GM18868 (cell line): Measurements from ENCODE around the gene RAPGEF4.
A peak's percentile ranks its signal among the peaks of the same experiment; 100 is the strongest.
"Not testable (repeated sequence)": the region's sequence is repeated elsewhere in the genome, so short reads cannot be mapped to it uniquely, and the experiment has no call there.

Source experiments
- ATAC-seq: cut with Tn5 transposase; IDR thresholded peaks from one replicate; pipeline ENCODE4 v1.9.1; 2021; ENCODE audit warnings: mild to moderate bottlenecking, moderate library complexity; ENCODE audit not compliant: unreplicated experiment

RAPGEF4 gene

GRCh38 chr2:173087214-173087581, 351.6 kb downstream of the RAPGEF4 start:
- no peak for ATAC-seq

DNA sequence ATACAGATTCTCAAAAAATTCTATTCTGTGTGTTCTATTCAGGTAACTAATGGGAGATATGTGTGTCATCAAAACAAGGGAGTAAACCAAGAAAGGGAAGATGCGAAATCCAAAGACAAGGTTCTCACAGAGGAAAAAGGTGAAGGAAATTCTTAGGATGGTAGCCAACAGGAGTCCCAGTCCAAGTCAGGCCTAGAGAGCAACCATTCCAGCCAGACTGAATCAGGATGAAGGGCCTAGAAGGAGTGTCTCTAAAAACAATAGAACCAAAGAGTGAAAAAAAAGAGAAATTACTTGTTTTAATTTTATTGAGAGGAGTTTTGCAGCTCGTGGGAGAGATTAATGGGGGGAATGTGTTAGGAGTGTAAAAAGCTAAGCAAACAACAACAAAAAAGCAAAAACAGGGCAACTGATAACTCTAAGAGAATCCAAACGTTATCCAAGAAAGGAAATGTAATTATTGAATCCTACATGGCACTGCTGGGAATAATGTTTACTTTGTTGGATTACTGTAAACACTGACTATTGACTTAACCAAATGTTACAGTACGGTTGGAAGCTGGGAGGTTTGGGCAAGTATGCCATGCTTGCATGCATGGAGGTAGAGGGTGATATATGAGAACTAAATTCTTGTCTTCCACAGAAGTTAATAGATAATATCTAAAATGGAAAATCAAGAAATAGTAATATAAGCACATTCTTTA, 352.3 kb downstream of the RAPGEF4 start:
- ATAC-seq, result no peak

- ATAC-seq, result no peak
These were observed 354.7 kb downstream of the RAPGEF4 start for GRCh38 chr2:173090276-173090877.

GRCh38 chr2:173090973-173091660, 355.5 kb downstream of the RAPGEF4 start:
- ATAC-seq, result no peak

GRCh38 chr2:173091910-173092309, 356.3 kb downstream of the RAPGEF4 start:
- no peak for ATAC-seq

DNA sequence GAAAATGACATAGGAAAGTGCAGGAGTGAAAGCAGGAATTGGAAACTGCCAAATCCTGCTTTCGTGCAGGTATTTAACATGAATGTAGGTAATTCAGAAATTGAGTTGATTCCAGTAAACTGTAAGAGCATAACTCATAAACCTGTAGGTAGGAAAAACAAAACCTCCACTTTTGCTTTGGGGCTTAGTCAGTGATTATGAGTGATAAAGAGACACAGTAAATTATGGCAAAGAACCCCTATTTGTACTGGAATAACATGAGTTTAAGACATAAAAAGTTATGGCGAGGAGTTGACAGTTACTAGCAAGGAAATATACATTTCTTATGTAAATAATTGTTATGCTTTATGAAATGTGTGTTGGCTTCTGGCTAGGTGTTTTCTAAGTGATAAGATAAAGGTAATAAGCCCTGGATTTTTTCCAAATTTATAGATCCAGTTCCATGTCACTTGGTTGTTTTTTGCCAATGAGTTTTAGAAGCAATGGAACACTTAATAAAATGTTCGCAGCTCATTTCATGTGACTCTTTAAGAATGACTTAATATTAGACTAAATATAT, 357.3 kb downstream of the RAPGEF4 start:
- ATAC-seq, result no peak

- ATAC-seq, result not testable (repeated sequence)
These were observed 358.0 kb downstream of the RAPGEF4 start for GRCh38 chr2:173093617-173094016.

DNA sequence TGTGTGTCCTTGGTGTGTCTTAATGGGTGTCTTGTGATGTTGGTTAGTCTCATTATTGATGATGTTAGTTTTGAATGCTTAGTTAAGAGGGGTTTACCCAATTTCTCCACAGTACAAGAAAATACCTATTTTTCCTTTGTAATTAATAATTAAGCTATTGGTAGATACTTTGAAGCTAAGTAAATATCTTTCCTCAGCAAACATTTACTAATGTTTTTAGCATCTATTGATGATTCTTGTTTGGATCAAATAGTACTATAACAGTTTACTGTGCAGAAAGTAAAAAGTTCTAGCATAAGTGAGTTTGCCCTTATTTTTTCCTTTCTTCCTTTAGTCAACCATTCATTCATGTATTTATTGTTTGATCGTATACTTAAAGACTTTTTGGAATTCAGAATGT, 359.1 kb downstream of the RAPGEF4 start:
- no peak for ATAC-seq

- no peak for ATAC-seq
These were observed 359.7 kb downstream of the RAPGEF4 start for GRCh38 chr2:173095356-173095755.

GRCh38 chr2:173099271-173099670, 363.6 kb downstream of the RAPGEF4 start:
- no peak for ATAC-seq

- no peak for ATAC-seq
These were observed 364.2 kb downstream of the RAPGEF4 start for GRCh38 chr2:173099804-173100203.

GRCh38 chr2:173101687-173102086, 366.0 kb downstream of the RAPGEF4 start:
- ATAC-seq, result peak; percentile 93
